HG03520 (cell line): ENCODE measurements around the gene OR6M1.

Experiments used
- ATAC-seq: cut with Tn5 transposase; IDR thresholded peaks from one replicate; pipeline ENCODE4 v1.9.1; 2021; ENCODE audit warnings: mild to moderate bottlenecking, moderate library complexity; ENCODE audit not compliant: unreplicated experiment

Gene OR6M1

DNA sequence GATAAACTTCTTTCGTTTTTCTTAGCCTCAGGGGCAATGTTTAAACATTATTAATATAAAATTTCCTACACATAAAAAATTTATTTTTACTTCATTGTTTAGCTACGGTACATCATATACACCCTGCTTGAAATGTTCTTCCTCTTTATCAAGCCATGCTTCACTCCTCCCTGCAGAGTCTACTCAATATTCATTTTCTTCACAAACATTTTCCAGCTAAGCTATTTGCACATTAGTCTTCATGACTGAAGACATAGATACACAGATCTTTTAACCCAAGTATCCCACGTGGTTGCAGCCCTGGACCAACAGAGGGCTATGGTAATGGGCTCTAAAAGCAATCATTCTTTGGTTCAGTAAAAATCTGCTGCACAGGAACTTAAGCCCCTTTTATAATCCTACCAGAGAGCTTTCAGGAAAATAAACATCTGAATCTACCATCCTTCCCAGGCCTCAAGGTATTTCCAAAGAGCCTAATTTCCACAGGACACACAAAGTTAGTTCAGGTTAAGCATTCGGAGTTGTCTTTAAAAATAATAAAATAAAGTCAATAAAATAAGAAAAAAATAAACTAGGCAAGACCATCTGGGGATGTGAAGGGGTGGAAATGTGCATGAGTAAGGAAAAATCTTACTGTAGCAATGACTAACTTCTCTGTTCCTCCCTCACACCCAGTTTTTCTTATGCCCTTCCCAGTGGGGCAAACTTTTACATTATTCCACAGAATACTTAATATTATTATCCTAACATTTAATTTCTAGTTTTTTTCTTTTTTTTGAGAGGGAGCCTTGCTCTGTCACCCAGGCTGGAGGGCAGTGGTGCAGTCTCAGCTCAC, 30.2 kb downstream of the OR6M1 start:
- no peak for ATAC-seq

DNA sequence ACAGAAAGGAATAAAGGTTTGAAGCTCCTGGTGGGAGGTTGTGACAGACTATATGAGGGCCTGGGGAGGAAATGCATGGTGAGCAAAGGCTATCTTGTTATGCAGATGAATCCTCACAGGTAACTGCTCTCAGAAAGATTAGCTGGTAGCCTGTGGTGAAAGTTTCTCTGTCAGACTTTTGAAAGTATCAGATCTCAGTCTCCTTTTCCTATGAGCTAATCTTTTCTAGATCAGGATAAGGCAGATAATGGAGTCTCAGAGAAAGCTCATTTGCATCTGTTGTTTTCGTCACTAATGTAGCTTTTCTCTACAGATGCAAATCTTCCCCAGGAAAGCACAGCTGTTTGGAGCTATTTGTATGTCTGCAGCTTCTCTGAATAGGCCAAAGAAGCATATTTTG, 30.9 kb downstream of the OR6M1 start:
- ATAC-seq, result peak; percentile 67

GRCh38 chr11:123773959-123774358, 32.2 kb downstream of the OR6M1 start:
- no peak for ATAC-seq

DNA sequence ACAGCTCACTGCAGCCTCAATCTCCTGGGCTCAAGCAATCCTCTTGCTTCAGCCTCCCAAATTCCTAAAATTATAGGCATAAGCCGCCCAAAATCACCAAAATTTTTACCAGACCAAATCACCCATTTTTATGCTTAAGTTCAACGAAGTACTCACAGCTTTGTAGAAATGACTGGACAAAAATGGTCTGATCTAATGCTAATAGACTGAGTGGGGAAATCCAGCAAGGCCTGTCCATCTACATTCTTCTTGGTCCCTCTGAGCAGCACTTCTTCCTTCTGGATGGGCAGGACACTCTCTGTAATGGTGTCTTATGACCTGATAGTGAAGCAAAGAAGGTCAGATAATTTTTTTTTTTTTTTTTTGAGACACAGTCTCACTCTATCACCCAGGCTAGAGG, 33.1 kb downstream of the OR6M1 start:
- no peak for ATAC-seq

DNA sequence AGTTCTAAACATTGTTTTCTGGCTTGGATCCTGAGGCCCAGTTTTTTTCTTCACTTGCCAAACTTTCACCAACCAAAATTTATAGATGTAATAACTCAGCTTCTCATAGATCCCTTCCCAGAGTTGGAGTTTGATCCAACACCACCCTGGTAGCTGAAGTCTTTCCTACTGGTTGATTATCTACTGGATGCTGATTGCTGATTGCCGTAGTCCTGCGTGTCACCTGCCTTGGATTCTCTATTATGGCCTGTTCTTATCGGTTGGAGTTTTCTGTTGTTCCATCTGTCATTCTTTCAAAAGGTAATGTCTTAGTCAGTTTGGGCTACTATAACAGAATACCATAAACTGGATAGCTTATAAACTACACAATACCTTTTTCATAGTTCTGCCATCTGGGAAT, 34.5 kb downstream of the OR6M1 start:
- no peak for ATAC-seq

GRCh38 chr11:123770712-123771111, 35.4 kb downstream of the OR6M1 start:
- ATAC-seq, result no peak

DNA sequence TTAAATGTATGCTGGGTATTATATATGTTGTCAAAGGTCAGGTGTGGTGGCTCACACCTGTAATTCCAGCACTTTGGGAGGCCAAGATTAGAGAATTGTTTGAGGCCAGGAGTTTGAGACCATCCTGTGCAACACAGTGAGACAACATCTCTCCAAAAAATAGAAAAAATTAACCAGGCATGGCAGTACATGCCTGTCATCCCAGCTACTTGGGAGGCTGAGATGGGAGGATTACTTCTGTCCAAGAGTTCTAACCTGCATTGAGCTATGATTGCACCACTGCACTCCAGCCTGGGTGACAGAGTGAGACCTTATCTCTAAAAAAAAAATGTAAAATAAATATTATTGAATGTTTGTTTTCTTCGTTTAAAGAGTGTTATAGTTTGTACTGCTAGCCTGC, 40.5 kb downstream of the OR6M1 start:
- no peak for ATAC-seq

- no peak for ATAC-seq
Measured at GRCh38 chr11:123762422-123762821, 43.7 kb downstream of the OR6M1 start.

DNA sequence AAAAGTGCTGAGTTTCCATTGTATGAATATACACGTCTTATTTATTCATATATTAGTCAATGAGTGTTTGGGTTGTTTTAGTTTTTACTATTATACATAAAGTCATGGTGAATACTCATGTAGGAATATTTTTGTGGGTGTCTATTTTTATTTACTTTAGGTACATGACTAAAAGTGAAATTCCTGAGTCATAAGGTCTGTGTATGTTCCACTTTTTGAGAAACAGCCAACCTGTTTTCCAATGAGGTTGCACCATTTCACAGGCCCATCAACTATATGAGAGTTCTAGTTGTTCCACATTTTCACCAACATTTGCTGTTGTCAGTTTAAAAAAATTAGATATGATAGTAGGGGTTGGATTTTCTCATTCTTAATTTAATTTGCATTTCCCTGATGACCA, 45.3 kb downstream of the OR6M1 start:
- peak; percentile 84 for ATAC-seq

DNA sequence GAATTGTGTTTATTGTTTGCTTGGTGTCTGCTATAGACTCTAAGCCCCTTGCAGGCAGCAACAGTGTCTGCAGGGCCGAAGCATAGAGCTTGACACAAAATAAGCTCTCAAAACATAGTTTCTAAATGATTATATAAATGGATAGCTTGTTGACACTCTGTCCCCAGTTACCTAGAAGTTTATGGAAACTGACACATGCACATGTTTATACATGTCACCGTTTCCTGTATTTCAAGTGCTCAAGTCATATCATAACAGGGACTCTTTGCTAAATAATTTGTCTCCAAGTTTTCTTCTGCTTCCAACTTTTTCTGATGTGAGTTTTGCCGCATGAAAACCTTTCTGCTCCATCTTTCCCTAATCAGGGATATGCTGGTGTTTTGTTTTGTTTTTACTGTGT, 48.2 kb downstream of the OR6M1 start:
- no peak for ATAC-seq

DNA sequence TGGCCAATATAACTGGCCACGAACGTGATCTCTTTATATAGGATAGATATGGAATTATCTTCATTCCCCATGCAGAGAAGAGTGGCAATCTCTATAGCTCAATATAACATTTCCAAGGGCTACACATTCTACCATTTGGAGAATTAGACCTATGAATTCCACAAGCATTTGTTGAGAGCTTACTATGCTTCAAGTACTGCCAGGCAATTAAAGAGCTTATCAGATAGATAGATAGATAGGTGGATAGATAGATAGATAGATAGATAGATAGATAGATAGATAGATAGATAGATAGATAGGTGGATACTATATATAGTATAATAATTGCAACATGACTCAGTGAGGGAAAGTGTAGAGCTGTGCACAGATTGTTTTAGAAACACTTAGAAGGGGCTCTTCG, 50.3 kb downstream of the OR6M1 start:
- no peak for ATAC-seq
